HCT116 (cell line): ENCODE measurements around the gene GLDN. TPM values are rescaled to one million over a fixed set of nuclear protein-coding genes. Genes with fewer than 3 reads are reported as not detected.

Source experiments
- microRNA-seq: library from miRNA; unstranded; fragments of <30 nt; microRNA quantifications from one replicate; pipeline ENCODE4, GENCODE V29; 2016; ENCODE audit warnings: borderline number of aligned reads
- total RNA-seq: library from RNA; stranded (reverse); gene quantifications from one replicate; pipeline ENCODE4 v1.2.1, GENCODE V29; 2021; ENCODE audit not compliant: unreplicated experiment

Gene GLDN
- total RNA-seq, 1 experiment from 2014 or later, result 3.0 TPM

Small RNA genes lying within 50 kb of the gene (microRNA-seq; reads per million reads assigned to microRNA genes)
- gene MIR7973-1, result not detected
- gene MIR7973-2, result not detected

Other genes with a start within 250 kb of the GLDN start
- 0.47 TPM for gene TNFAIP8L3, start 246.7 kb upstream of the GLDN start, total RNA-seq
- not detected for gene CYP19A1, start 3.1 kb upstream of the GLDN start, total RNA-seq